ENCODE data around the gene RRP15. TPM values are rescaled to one million over a fixed set of nuclear protein-coding genes. Genes with fewer than 3 reads are reported as not detected.
A peak's percentile ranks its signal among the peaks of the same experiment; 100 is the strongest.

RRP15 gene
- total RNA-seq, 2 donors from 2014 or later: 24.9 to 27.3 TPM

- no peak for DNase-seq
- H3K36me3 ChIP-seq (ENCODE audit: control insufficient read depth, insufficient read depth, low read length): peaks cover 40% of the 10 kb centered on the region
- H3K4me3 ChIP-seq (ENCODE audit: low read length): no peak overlapping the region
- no peaks in the 10 kb centered on the region for H3K27me3 Mint-ChIP-seq (ENCODE audit: insufficient read depth)
- H3K27ac Mint-ChIP-seq: no peak overlapping the region
- no peak overlapping the region for H3K4me3 Mint-ChIP-seq
- no peaks in the 10 kb centered on the region for H3K4me1 Mint-ChIP-seq
- TF ChIP-seq CTCF (conservative IDR thresholded peaks at IDR 0.05): peak; percentile 89
- no peaks in the 10 kb centered on the region for H3K27me3 ChIP-seq (ENCODE audit: control insufficient read depth, insufficient read depth, low read length, poor library complexity, severe bottlenecking)
- no peak overlapping the region for H3K9ac ChIP-seq (ENCODE audit: extremely low read depth, low read length, poor library complexity, severe bottlenecking)
- 50 to 58% methylated on average over 1 to 4 of the region's 4 CpGs for WGBS, 2 experiments (ENCODE audit: insufficient coverage in 1 of 2, insufficient read length in 1 of 2)
- no peaks in the 10 kb centered on the region for H3K9me3 ChIP-seq (ENCODE audit: control insufficient read depth, low read length)
- H3K27ac ChIP-seq (ENCODE audit: low read depth, low read length): no peak overlapping the region
- H3K36me3 Mint-ChIP-seq (ENCODE audit: low read depth): peaks cover 30% of the 10 kb centered on the region
- H3K4me1 ChIP-seq (ENCODE audit: control insufficient read depth, insufficient read depth, low read length): no peaks in the 10 kb centered on the region
- H3K9me3 Mint-ChIP-seq: no peaks in the 10 kb centered on the region
Observed at GRCh38 chr1:218330043-218330623, 45.0 kb downstream of the RRP15 start.

GRCh38 chr1:218332416-218332815 is 47.3 kb downstream of the RRP15 start:
- H3K9me3 ChIP-seq (ENCODE audit: control insufficient read depth, low read length): no peaks in the 10 kb centered on the region
- H3K4me1 ChIP-seq (ENCODE audit: control insufficient read depth, insufficient read depth, low read length): no peaks in the 10 kb centered on the region
- H3K9ac ChIP-seq (ENCODE audit: extremely low read depth, low read length, poor library complexity, severe bottlenecking): no peak overlapping the region
- H3K36me3 ChIP-seq (ENCODE audit: control insufficient read depth, insufficient read depth, low read length): peaks cover 34% of the 10 kb centered on the region
- H3K9me3 Mint-ChIP-seq: no peaks in the 10 kb centered on the region
- H3K27me3 Mint-ChIP-seq (ENCODE audit: insufficient read depth): no peaks in the 10 kb centered on the region
- TF ChIP-seq CTCF (conservative IDR thresholded peaks at IDR 0.05): no peak
- no peak overlapping the region for H3K4me3 Mint-ChIP-seq
- no peak overlapping the region for H3K4me3 ChIP-seq (ENCODE audit: low read length)
- no peaks in the 10 kb centered on the region for H3K27me3 ChIP-seq (ENCODE audit: control insufficient read depth, insufficient read depth, low read length, poor library complexity, severe bottlenecking)
- H3K27ac Mint-ChIP-seq: no peak overlapping the region
- peaks cover 26% of the 10 kb centered on the region for H3K36me3 Mint-ChIP-seq (ENCODE audit: low read depth)
- H3K27ac ChIP-seq (ENCODE audit: low read depth, low read length): no peak overlapping the region
- no peak for DNase-seq
- H3K4me1 Mint-ChIP-seq: peaks cover 6% of the 10 kb centered on the region

- H3K27ac Mint-ChIP-seq: no peak overlapping the region
- peaks cover 22% of the 10 kb centered on the region for H3K4me1 Mint-ChIP-seq
Observed at GRCh38 chr1:218336328-218336727, 51.2 kb downstream of the RRP15 start.

More at GRCh38 chr1:218336328-218336727, 51.2 kb downstream of the RRP15 start:
- no peaks in the 10 kb centered on the region for H3K27me3 ChIP-seq (ENCODE audit: control insufficient read depth, insufficient read depth, low read length, poor library complexity, severe bottlenecking)
- no peak overlapping the region for H3K27ac ChIP-seq (ENCODE audit: low read depth, low read length)
- H3K9ac ChIP-seq (ENCODE audit: extremely low read depth, low read length, poor library complexity, severe bottlenecking): no peak overlapping the region
- peaks cover 21% of the 10 kb centered on the region for H3K36me3 ChIP-seq (ENCODE audit: control insufficient read depth, insufficient read depth, low read length)
- peaks cover 8% of the 10 kb centered on the region for H3K4me1 ChIP-seq (ENCODE audit: control insufficient read depth, insufficient read depth, low read length)
- no peak overlapping the region for H3K4me3 ChIP-seq (ENCODE audit: low read length)
- DNase-seq: no peak
- H3K27me3 Mint-ChIP-seq (ENCODE audit: insufficient read depth): no peaks in the 10 kb centered on the region
- no peak overlapping the region for H3K4me3 Mint-ChIP-seq
- TF ChIP-seq CTCF (conservative IDR thresholded peaks at IDR 0.05): no peak
- no peaks in the 10 kb centered on the region for H3K9me3 Mint-ChIP-seq
- H3K36me3 Mint-ChIP-seq (ENCODE audit: low read depth): peaks cover 16% of the 10 kb centered on the region
- 86 to 87% methylated on average over 2 of the region's 2 CpGs for WGBS, 2 experiments (ENCODE audit: insufficient coverage in 1 of 2, insufficient read length in 1 of 2)
- no peaks in the 10 kb centered on the region for H3K9me3 ChIP-seq (ENCODE audit: control insufficient read depth, low read length)
